Liver (tissue), 3 donors: ENCODE data around the gene CCRL2.

Experiments
- ATF3 ChIP-seq: IDR thresholded peaks from 2 replicates; pipeline ENCODE4 v1.6.1; 2016; ENCODE audit warnings: antibody characterized with exemption
- CTCF ChIP-seq: fragments of 150-350 bp; IDR thresholded peaks from 2 replicates; pipeline ENCODE4 v1.5.1; 2017; ENCODE audit warnings: improper control_type of control experiment, low read depth, low read length; ENCODE audit not compliant: missing input control
- JUND ChIP-seq, 2 donors: IDR thresholded peaks; 2 replicates each; pipeline ENCODE4 v1.6.1; 2016; ENCODE audit warnings: antibody characterized with exemption in 2 of 2
- RAD21 ChIP-seq, 2 donors: IDR thresholded peaks; 2 replicates each; pipeline ENCODE4 v1.6.1; 2016; ENCODE audit warnings: antibody characterized with exemption in 2 of 2, mild to moderate bottlenecking in 2 of 2
- YY1 ChIP-seq: IDR thresholded peaks from 2 replicates; pipeline ENCODE4 v1.6.1; 2016; ENCODE audit warnings: antibody characterized with exemption, mild to moderate bottlenecking
- donor health status: healthy.
- donor health status: healthy.

GRCh38 chr3:46369675-46370132 is 37.4 kb upstream of the CCRL2 start:
- TF ChIP-seq CTCF (no peak), JUND (IDR thresholded peaks at IDR 0.05) (no peak), RAD21 (IDR thresholded peaks at IDR 0.05) (no peak), YY1 (no peak), ATF3 (no peak)
